Activated naive CD8-positive, alpha-beta T cell treated with anti-CD3 and anti-CD28 coated beads, Interleukin-2, amount 50 U/mL, for 24 hours (primary cell): ENCODE measurements around the gene MOCS3.

Experiments
- ATAC-seq: fragments of 150-1000 bp; cut with Tn5 transposase; one replicate; pipeline ENCODE4 v1.10.0; 2021
- DNase-seq: peaks from one replicate; pipeline ENCODE4 v3.0.0; 2021
- H3K27ac Mint-ChIP-seq: one replicate; pipeline ENCODE4 v1.8.0; 2021; ENCODE audit warnings: mild to moderate bottlenecking, mixed read lengths
- H3K27me3 Mint-ChIP-seq: one replicate; pipeline ENCODE4 v1.8.0; 2021; ENCODE audit warnings: mixed read lengths
- H3K36me3 Mint-ChIP-seq: one replicate; pipeline ENCODE4 v1.8.0; 2021; ENCODE audit warnings: low read depth, mixed read lengths
- H3K4me1 Mint-ChIP-seq: one replicate; pipeline ENCODE4 v1.8.0; 2021; ENCODE audit warnings: mixed read lengths
- H3K4me3 Mint-ChIP-seq: one replicate; pipeline ENCODE4 v1.8.0; 2021; ENCODE audit warnings: mild to moderate bottlenecking, moderate library complexity, mixed read lengths
- H3K9me3 Mint-ChIP-seq: one replicate; pipeline ENCODE4 v1.8.0; 2021; ENCODE audit warnings: mixed read lengths

The MOCS3 gene, protein sequence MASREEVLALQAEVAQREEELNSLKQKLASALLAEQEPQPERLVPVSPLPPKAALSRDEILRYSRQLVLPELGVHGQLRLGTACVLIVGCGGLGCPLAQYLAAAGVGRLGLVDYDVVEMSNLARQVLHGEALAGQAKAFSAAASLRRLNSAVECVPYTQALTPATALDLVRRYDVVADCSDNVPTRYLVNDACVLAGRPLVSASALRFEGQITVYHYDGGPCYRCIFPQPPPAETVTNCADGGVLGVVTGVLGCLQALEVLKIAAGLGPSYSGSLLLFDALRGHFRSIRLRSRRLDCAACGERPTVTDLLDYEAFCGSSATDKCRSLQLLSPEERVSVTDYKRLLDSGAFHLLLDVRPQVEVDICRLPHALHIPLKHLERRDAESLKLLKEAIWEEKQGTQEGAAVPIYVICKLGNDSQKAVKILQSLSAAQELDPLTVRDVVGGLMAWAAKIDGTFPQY

DNA sequence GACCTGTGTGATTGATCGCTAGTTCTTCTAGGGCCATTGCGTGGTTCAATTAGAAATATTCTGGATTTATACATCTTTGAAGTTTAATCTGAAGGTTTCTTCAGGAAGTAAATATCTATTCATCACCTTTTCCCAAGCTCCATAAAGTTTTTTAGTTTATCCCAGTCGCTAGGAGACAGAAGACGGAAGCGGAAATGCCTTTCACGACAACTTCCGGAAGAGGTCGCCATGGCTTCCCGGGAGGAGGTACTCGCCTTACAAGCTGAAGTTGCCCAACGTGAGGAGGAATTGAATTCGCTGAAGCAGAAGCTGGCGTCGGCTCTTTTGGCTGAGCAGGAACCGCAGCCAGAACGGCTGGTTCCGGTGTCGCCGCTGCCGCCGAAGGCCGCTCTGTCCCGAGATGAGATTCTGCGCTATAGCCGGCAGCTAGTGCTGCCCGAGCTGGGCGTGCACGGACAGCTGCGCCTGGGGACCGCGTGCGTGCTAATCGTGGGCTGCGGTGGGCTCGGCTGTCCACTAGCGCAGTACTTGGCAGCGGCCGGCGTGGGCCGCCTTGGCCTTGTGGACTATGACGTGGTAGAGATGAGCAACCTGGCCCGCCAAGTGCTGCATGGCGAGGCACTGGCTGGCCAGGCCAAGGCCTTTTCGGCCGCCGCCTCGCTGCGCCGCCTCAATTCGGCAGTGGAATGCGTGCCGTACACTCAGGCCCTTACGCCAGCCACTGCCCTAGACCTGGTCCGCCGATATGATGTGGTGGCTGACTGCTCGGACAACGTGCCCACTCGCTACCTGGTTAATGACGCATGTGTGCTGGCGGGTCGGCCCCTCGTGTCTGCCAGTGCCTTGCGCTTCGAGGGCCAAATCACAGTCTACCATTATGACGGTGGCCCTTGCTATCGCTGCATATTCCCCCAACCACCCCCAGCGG is at the start of gene MOCS3:
Gene MOCS3, plus strand, starts transcription at position 204 of the 928 bp plus-strand sequence. Its CDS starts 25 bp downstream, at position 229.
- ATAC-seq, result peak; percentile 67
- Mint-ChIP-seq H3K36me3 (peaks cover 50% of the 10 kb centered on the region), H3K4me1 (peaks cover 63% of the 10 kb centered on the region)

DNA sequence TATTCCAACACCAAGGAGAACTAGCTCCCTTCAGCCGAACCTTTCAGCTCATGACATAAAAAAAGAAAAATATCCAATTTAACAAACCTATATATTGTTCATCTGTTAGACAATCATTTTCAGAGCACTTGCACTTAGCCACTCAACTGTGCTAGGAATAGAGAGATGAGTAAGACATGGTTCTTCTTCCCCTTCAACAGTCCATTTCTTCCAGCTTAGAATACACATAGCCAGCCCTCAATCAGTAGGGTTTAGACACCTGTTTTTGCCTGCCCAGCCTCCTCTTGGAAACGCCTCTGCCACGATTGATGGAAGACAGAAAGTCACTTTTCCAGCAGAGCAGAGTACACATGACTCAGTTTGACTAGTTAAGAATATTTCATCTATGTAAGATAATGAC is 49.2 kb upstream of the MOCS3 start:
- no peak overlapping the region for H3K27ac Mint-ChIP-seq
- no peak overlapping the region for H3K4me3 Mint-ChIP-seq

More for the DNA sequence above, at the start of gene MOCS3:
- Mint-ChIP-seq H3K27ac (peak within 1 kb of the TSS; percentile 100), H3K9me3 (no peaks in the 10 kb centered on the region), H3K27me3 (no peaks in the 10 kb centered on the region), H3K4me3 (peak within 1 kb of the TSS; percentile 95)
- peak; percentile 80 for DNase-seq

DNA sequence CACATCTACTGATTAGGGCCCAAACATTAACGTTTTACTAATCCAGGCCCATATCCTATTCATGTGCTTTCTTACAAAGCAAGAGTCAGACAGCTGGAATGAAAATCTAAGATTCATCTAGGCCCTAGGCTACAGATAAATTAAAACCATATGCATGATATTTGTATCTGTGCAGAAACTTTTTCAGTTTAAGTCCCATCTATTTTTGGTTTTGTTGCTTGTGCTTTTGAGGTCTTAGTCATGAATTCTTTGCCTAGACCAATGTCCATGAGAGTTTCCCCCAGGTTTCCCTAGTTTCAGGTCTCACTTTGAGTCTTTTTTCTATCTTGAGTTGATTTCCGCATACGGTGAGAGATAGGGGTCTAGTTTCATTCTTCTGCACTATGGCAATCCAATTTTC is 47.6 kb upstream of the MOCS3 start:
- ATAC-seq (no peak), DNase-seq (no peak)
- Mint-ChIP-seq H3K4me3 (no peak overlapping the region), H3K9me3 (no peaks in the 10 kb centered on the region), H3K27me3 (no peaks in the 10 kb centered on the region), H3K4me1 (peaks cover 67% of the 10 kb centered on the region), H3K36me3 (peaks cover 45% of the 10 kb centered on the region), H3K27ac (peak overlapping the region; percentile 64)

More for the DNA sequence above, 49.2 kb upstream of the MOCS3 start:
- Mint-ChIP-seq H3K27me3 (no peaks in the 10 kb centered on the region), H3K9me3 (no peaks in the 10 kb centered on the region), H3K4me1 (peaks cover 60% of the 10 kb centered on the region), H3K36me3 (peaks cover 51% of the 10 kb centered on the region)
- DNase-seq (no peak), ATAC-seq (no peak)

DNA sequence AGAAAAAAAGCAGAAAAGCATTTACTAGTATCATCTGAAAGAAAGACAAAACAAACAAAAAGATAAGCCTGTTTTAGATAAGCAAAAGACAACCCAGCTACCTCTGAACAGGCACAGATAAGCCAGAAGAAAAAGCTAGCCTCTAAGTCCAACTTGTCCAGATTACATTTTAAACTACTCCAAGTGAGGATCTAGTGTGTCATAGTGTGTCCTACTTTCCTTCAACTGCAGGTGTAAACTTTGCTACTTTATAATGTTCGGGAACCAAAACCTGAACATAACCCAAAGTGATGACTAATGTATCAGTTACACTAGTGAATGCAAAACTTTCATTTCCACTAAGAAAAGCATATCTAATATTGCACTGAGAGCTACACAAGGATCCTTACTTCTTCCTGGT is 46.9 kb upstream of the MOCS3 start:
- Mint-ChIP-seq H3K27ac (peak overlapping the region; percentile 64), H3K36me3 (peaks cover 47% of the 10 kb centered on the region), H3K9me3 (no peaks in the 10 kb centered on the region), H3K4me1 (peaks cover 70% of the 10 kb centered on the region), H3K27me3 (no peaks in the 10 kb centered on the region), H3K4me3 (no peak overlapping the region)
- DNase-seq (no peak), ATAC-seq (peak; percentile 27)

DNA sequence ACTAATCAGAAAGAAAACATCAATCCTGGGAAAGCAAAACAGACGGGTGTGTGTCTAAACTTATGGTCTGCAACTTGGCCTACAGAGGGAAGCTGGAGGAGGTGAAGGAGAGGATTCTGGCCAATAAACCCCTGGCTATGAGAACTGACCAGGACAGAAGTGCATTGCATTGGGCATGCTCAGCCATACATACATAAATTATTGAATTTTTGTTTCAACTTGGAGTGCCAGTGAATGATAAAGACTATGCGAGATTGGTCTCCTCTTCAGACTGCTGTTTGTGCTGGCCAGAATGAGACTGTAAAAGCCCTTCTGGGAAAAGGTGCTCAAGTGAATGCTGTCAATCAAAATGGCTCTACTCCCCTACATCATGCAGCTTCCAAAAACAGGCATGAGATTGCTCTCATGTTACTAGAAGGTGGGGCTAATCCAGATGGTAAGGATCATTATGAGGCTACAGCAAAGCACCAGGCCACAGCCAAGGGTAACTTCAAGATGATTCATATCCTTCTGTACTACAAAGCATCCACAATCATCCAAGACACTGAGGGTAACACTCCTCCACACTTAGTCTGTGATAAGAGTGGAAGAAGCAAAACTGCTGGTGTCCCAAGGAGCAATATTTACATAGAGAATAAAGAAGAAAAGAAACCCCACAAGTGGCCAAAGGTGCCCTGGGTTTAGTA is 44.8 kb upstream of the MOCS3 start:
- no peaks in the 10 kb centered on the region for H3K9me3 Mint-ChIP-seq
- H3K4me3 Mint-ChIP-seq, result no peak overlapping the region
- peak; percentile 98 for ATAC-seq
- no peak for DNase-seq
- no peaks in the 10 kb centered on the region for H3K27me3 Mint-ChIP-seq
- peaks cover 47% of the 10 kb centered on the region for H3K36me3 Mint-ChIP-seq
- H3K4me1 Mint-ChIP-seq, result peaks cover 88% of the 10 kb centered on the region
- peak overlapping the region; percentile 47 for H3K27ac Mint-ChIP-seq

DNA sequence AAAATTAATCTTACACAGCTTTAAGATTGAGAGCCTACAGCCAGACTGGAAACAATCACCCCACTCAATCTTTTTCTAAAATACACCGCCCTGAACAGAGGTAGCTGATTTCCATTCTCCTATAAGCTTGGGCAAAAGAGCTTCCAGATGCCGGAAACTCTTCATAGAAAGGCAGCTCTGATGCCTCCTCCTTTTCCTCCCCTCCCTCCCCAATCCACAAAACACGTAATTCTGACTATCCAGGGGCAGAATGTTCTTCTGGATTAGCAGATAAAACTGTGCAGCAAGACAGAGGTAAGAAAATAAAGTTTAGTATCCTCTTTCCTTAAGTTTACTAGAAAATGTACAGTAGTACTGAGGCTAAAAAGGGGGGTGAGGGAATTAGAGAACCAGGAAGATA is 43.2 kb upstream of the MOCS3 start:
- DNase-seq (no peak), ATAC-seq (no peak)
- Mint-ChIP-seq H3K27ac (peak overlapping the region; percentile 68), H3K36me3 (peaks cover 41% of the 10 kb centered on the region), H3K4me1 (peaks cover 87% of the 10 kb centered on the region), H3K9me3 (no peaks in the 10 kb centered on the region), H3K4me3 (no peak overlapping the region), H3K27me3 (no peaks in the 10 kb centered on the region)

DNA sequence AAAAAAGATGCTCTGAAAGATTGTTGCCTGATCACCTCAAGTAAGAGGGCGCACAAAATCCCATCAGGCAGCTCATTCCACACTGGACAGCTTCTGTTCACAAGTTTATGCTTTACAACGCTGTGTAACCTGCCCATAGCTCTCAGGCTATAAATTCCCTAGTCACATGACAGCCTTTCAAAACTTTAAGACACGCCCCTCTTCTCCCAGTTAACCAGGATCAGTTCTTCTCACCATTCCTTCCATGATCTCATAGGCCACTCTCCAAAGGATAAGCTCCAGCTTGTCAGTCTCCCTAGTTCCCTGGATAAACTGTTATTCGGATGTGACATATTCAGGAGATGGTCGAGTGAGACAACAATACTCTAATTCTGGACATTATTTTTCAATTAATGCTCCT is 42.4 kb upstream of the MOCS3 start:
- DNase-seq, result no peak
- peaks cover 35% of the 10 kb centered on the region for H3K36me3 Mint-ChIP-seq
- no peaks in the 10 kb centered on the region for H3K9me3 Mint-ChIP-seq

DNA sequence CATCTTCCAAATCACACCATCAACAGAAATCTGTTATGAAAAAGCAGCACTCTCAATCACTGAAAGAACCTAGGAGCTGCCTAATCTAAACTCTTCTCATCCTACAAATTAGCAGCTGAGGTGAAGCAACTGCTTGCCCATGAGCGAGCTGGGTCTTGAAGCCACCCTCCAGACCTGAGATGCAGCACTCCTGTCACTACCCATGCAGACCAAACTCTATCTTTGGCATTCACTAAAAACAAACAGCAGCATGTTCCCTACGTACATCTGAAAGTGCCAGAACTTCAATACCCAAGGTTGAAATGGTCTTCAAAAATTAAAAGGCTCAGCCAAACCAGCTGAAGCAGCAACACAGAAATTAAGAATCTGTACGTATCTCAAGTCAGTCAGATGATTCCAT is 41.7 kb upstream of the MOCS3 start:
- DNase-seq (no peak), ATAC-seq (no peak)
- H3K4me1 Mint-ChIP-seq, result peaks cover 88% of the 10 kb centered on the region
- peaks cover 30% of the 10 kb centered on the region for H3K36me3 Mint-ChIP-seq
- no peaks in the 10 kb centered on the region for H3K9me3 Mint-ChIP-seq
- no peaks in the 10 kb centered on the region for H3K27me3 Mint-ChIP-seq
- peak overlapping the region; percentile 36 for H3K27ac Mint-ChIP-seq
- no peak overlapping the region for H3K4me3 Mint-ChIP-seq

More for the DNA sequence above, 42.4 kb upstream of the MOCS3 start:
- Mint-ChIP-seq H3K4me3 (no peak overlapping the region), H3K4me1 (peaks cover 88% of the 10 kb centered on the region), H3K27me3 (no peaks in the 10 kb centered on the region), H3K27ac (peak overlapping the region; percentile 39)
- ATAC-seq, result no peak

DNA sequence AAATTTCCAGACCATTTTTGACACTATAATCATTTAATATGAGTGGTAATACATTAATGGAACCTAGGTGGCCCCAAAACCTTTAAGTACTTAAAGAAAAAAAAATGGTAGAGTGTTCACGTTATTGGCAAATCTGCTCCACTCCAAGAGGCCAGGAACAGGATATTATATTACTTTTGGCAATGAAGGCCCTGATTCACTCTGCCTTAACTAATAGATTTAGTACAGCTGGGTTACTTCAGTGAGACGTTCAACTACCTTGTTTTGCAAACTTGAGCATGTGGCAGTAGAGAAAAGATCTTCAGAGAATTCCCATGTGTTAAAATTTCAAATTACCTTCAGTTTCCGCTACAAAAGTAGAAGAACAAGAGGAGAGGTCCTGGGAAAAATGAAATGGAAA is 40.2 kb upstream of the MOCS3 start:
- Mint-ChIP-seq H3K36me3 (peaks cover 27% of the 10 kb centered on the region), H3K27me3 (no peaks in the 10 kb centered on the region), H3K4me3 (no peak overlapping the region)

DNA sequence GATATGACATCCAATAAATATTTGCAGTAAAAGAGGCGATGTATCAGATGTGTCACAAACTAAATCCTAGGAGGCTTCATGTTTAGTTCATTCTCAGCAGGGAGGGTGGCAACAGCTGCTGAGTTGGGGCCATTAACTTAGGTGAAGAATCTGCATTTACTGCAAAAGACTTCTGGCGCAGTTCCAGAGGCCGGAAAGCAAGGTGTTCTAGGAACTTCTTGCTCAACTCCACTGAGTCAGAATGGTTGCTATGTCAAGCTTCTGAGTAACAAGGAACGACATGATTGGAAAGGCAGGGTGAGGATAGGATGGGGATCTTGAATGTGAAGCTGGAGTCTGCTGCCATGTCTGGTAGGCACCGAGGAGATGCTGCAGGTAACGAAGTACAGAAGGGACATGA is 39.1 kb upstream of the MOCS3 start:
- no peak for DNase-seq
- Mint-ChIP-seq H3K9me3 (no peaks in the 10 kb centered on the region), H3K36me3 (peaks cover 24% of the 10 kb centered on the region), H3K27me3 (no peaks in the 10 kb centered on the region), H3K27ac (no peak overlapping the region), H3K4me1 (peaks cover 85% of the 10 kb centered on the region), H3K4me3 (no peak overlapping the region)
- ATAC-seq, result no peak

More for the DNA sequence above, 40.2 kb upstream of the MOCS3 start:
- no peaks in the 10 kb centered on the region for H3K9me3 Mint-ChIP-seq
- DNase-seq, result no peak
- peaks cover 86% of the 10 kb centered on the region for H3K4me1 Mint-ChIP-seq
- no peak for ATAC-seq
- H3K27ac Mint-ChIP-seq, result no peak overlapping the region

DNA sequence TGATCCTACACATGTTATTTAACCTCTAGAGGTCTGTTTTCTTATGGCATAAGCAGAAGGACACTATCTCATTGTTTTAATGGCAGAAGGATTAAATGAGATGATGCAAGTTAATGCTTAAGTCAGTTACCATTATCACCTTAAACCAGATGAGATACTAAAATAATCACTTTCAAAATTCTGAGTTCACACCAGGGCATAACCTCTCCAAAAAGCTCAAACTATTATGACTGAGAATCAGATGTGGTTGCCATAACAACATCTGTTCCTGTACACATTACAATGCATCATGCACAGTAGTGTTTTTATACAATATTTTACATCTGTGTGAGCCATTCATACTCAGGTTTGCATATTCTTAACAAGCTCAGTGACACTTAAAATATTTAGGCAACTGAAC is 37.6 kb upstream of the MOCS3 start:
- DNase-seq (no peak), ATAC-seq (no peak)
- Mint-ChIP-seq H3K27ac (peak overlapping the region; percentile 35), H3K4me3 (no peak overlapping the region), H3K9me3 (no peaks in the 10 kb centered on the region), H3K27me3 (no peaks in the 10 kb centered on the region), H3K36me3 (peaks cover 36% of the 10 kb centered on the region), H3K4me1 (peaks cover 86% of the 10 kb centered on the region)

DNA sequence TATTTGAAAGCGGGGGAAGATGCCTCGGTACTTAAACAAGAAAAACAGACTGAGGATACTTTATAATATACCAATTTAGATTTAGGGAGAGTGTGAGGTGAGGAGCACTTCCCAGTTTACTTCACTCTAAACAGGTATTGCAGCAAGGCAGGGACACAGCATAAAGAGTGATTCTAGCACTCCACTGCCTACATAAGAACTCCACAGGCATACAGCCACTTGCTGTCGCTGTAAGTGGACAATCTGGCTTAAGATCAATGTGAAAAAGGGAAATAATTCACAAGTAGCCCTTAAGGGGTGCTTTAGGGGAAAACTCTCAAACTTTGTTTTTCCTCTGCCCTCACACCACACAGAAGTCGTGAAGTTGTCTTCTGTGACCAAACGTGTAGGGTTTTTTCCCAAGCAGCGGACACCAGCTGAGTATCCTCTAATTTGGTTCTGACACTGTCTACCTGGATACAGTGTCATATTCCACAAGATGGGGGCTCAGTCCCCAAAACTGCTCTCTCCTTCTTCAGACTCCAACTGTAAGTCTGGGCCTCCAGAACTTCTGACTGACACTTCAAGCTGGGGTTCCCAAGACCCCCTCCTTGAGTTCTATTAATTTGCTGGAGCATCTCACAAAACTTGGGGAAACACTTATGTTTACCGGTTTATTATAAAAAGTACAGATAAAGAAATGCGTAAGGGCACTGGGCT is 36.7 kb upstream of the MOCS3 start:
- Mint-ChIP-seq H3K27me3 (no peaks in the 10 kb centered on the region), H3K4me1 (peaks cover 84% of the 10 kb centered on the region), H3K9me3 (no peaks in the 10 kb centered on the region), H3K36me3 (peaks cover 32% of the 10 kb centered on the region), H3K27ac (peak overlapping the region; percentile 59), H3K4me3 (no peak overlapping the region)
- DNase-seq (no peak), ATAC-seq (no peak)

DNA sequence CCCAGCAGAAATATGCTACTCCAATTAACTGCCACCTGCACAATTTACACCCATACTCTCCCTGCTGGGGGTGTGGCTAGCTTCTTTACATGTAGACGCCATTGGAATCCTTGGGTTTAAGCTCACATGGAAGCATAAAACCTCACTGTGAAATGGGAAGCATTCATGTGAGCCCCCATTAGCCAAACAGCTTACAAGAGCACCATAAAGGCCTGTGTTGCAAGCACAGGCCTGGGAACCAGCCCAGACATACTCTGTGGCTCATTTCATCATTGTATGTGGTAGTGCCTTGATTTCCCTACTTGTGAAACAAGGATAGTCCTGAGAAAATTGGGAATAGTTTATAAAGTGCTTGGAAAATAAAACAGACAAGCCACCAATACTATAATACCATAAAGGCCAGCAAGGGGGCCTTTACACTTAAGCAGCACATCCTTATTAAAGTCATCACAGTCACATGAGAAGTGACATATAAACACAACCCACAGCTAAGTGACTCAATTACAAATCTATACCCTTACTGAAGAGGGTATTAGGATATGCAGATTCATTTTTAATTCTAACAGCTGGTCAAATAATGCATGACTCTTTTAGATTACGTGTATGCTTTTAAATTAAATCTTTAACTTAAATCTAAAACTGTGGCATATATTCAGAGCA is 34.2 kb upstream of the MOCS3 start:
- ATAC-seq (no peak), DNase-seq (no peak)
- H3K9me3 Mint-ChIP-seq, result no peaks in the 10 kb centered on the region
- no peaks in the 10 kb centered on the region for H3K27me3 Mint-ChIP-seq
- peaks cover 85% of the 10 kb centered on the region for H3K4me1 Mint-ChIP-seq
- peaks cover 52% of the 10 kb centered on the region for H3K36me3 Mint-ChIP-seq
- no peak overlapping the region for H3K4me3 Mint-ChIP-seq
- no peak overlapping the region for H3K27ac Mint-ChIP-seq
